OCI-LY1 (cell line): Measurements from ENCODE around the gene SYT9.

Experiments
- H2AFZ ChIP-seq: fragments of 200-600 bp; sonication (generic), shearing (Covaris generic); 2 replicates; pipeline ENCODE4 v1.6.0; 2014; ENCODE audit warnings: antibody characterized with exemption, mild to moderate bottlenecking, low read length
- H3F3A ChIP-seq: fragments of 200-600 bp; sonication (generic), shearing (Covaris generic); 2 replicates; pipeline ENCODE4 v1.6.0; 2014; ENCODE audit warnings: mild to moderate bottlenecking, antibody characterized with exemption, low read length, moderate library complexity; ENCODE audit not compliant: insufficient read depth
- H3K27ac ChIP-seq: fragments of 200-600 bp; sonication (generic); 2 replicates; pipeline ENCODE4 v1.5.1; 2014; ENCODE audit warnings: low read length, mixed run types, mild to moderate bottlenecking, low read depth; ENCODE audit not compliant: poor library complexity, severe bottlenecking
- H3K27me3 ChIP-seq: fragments of 200-600 bp; sonication (generic); 2 replicates; pipeline ENCODE4 v1.6.0; 2014; ENCODE audit warnings: antibody characterized with exemption, mild to moderate bottlenecking, low read length, moderate library complexity; ENCODE audit not compliant: insufficient read depth
- H3K36me3 ChIP-seq: fragments of 200-600 bp; sonication (generic); 2 replicates; pipeline ENCODE4 v1.6.1; 2014; ENCODE audit warnings: mild to moderate bottlenecking, antibody characterized with exemption, low read length, moderate library complexity, mixed read lengths; ENCODE audit not compliant: insufficient read depth
- H3K4me1 ChIP-seq: fragments of 200-600 bp; sonication (generic); 2 replicates; pipeline ENCODE4 v1.5.1; 2014; ENCODE audit warnings: mild to moderate bottlenecking, low read length, moderate library complexity; ENCODE audit not compliant: insufficient read depth, severe bottlenecking
- H3K4me2 ChIP-seq: fragments of 200-600 bp; sonication (generic), shearing (Covaris generic); 2 replicates; pipeline ENCODE4 v1.6.1; 2014; ENCODE audit warnings: low read length
- H3K4me3 ChIP-seq: fragments of 200-600 bp; sonication (generic); 2 replicates; pipeline ENCODE4 v1.5.1; 2014; ENCODE audit warnings: low read length, low read depth, mild to moderate bottlenecking, mixed read lengths; ENCODE audit not compliant: poor library complexity, severe bottlenecking
- H3K79me2 ChIP-seq: fragments of 200-600 bp; shearing (Covaris generic); 2 replicates; pipeline ENCODE4 v1.6.1; 2016; ENCODE audit warnings: mixed run types, low read length, mixed read lengths; ENCODE audit not compliant: insufficient read depth
- H3K9ac ChIP-seq: fragments of 200-600 bp; sonication (generic), shearing (Covaris generic); 2 replicates; pipeline ENCODE4 v1.6.1; 2014; ENCODE audit warnings: mild to moderate bottlenecking, low read length, mixed read lengths
- H3K9me2 ChIP-seq: fragments of 200-600 bp; sonication (generic), shearing (Covaris generic); 2 replicates; pipeline ENCODE4 v1.6.1; 2014; ENCODE audit warnings: low read depth, mild to moderate bottlenecking, low read length, mixed read lengths
- H3K9me3 ChIP-seq: fragments of 200-600 bp; shearing (Covaris generic); 2 replicates; pipeline ENCODE4 v1.6.1; 2014; ENCODE audit warnings: low read length, mixed read lengths
- H4K20me1 ChIP-seq: fragments of 200-600 bp; sonication (generic), shearing (Covaris generic); 2 replicates; pipeline ENCODE4 v1.6.0; 2016; ENCODE audit warnings: mild to moderate bottlenecking, low read length; ENCODE audit not compliant: insufficient read depth
- EZH2 ChIP-seq: fragments of 200-600 bp; sonication (generic), shearing (Covaris generic); IDR thresholded peaks from 2 replicates; pipeline ENCODE4 v1.8.0; 2017; ENCODE audit warnings: borderline replicate concordance, mixed run types, mild to moderate bottlenecking, antibody characterized with exemption, low read length, moderate library complexity, mixed read lengths
- TF ChIP-seq, protein P1 (sequence below): fragments of 200-600 bp; sonication (generic), shearing (Covaris generic); IDR thresholded peaks from 2 replicates; pipeline ENCODE4 v1.5.1; 2017; ENCODE audit warnings: mild to moderate bottlenecking, antibody characterized with exemption, low read length, moderate library complexity, mixed read lengths

The SYT9 gene

GRCh38 chr11:7417328-7417727, 165.6 kb downstream of the SYT9 start:
- H3K36me3 ChIP-seq = no peaks in the 10 kb centered on the region
- no peak overlapping the region for H3K9ac ChIP-seq
- TF ChIP-seq, protein P1, sequence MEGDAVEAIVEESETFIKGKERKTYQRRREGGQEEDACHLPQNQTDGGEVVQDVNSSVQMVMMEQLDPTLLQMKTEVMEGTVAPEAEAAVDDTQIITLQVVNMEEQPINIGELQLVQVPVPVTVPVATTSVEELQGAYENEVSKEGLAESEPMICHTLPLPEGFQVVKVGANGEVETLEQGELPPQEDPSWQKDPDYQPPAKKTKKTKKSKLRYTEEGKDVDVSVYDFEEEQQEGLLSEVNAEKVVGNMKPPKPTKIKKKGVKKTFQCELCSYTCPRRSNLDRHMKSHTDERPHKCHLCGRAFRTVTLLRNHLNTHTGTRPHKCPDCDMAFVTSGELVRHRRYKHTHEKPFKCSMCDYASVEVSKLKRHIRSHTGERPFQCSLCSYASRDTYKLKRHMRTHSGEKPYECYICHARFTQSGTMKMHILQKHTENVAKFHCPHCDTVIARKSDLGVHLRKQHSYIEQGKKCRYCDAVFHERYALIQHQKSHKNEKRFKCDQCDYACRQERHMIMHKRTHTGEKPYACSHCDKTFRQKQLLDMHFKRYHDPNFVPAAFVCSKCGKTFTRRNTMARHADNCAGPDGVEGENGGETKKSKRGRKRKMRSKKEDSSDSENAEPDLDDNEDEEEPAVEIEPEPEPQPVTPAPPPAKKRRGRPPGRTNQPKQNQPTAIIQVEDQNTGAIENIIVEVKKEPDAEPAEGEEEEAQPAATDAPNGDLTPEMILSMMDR = no peak
- no peak for TF ChIP-seq EZH2
- no peaks in the 10 kb centered on the region for H4K20me1 ChIP-seq
- H3K27ac ChIP-seq = no peak overlapping the region
- no peaks in the 10 kb centered on the region for H3K4me1 ChIP-seq
- no peak overlapping the region for H3K4me3 ChIP-seq
- H3K79me2 ChIP-seq = no peaks in the 10 kb centered on the region
- no peaks in the 10 kb centered on the region for H3K9me3 ChIP-seq
- no peaks in the 10 kb centered on the region for H3F3A ChIP-seq
- H3K27me3 ChIP-seq = 0 out of 2 replicates have a peak, but pooled peaks cover 3% of the 10 kb centered on the region
- no peak overlapping the region for H2AFZ ChIP-seq
- no peaks in the 10 kb centered on the region for H3K9me2 ChIP-seq
- H3K4me2 ChIP-seq = no peak overlapping the region

- Histone ChIP-seq H3K27ac (no peak overlapping the region), H3K9ac (no peak overlapping the region), H3K36me3 (no peaks in the 10 kb centered on the region), H2AFZ (no peak overlapping the region), H3K9me2 (no peaks in the 10 kb centered on the region), H3K4me3 (no peak overlapping the region), H3K4me2 (no peak overlapping the region), H3K27me3 (0 out of 2 replicates have a peak, but pooled peaks cover 3% of the 10 kb centered on the region), H4K20me1 (no peaks in the 10 kb centered on the region), H3F3A (no peaks in the 10 kb centered on the region), H3K4me1 (no peaks in the 10 kb centered on the region), H3K9me3 (no peaks in the 10 kb centered on the region), H3K79me2 (no peaks in the 10 kb centered on the region)
- no peak for TF ChIP-seq EZH2
- TF ChIP-seq, protein P1 = no peak
Observed at GRCh38 chr11:7418061-7418460, 166.4 kb downstream of the SYT9 start.

- H3K79me2 ChIP-seq = no peaks in the 10 kb centered on the region
- no peaks in the 10 kb centered on the region for H4K20me1 ChIP-seq
- H3K27ac ChIP-seq = no peak overlapping the region
- H3K36me3 ChIP-seq = no peaks in the 10 kb centered on the region
- H3K4me3 ChIP-seq = no peak overlapping the region
- H3K4me1 ChIP-seq = no peaks in the 10 kb centered on the region
- H3K9me3 ChIP-seq = no peaks in the 10 kb centered on the region
- H3F3A ChIP-seq = no peaks in the 10 kb centered on the region
- no peak overlapping the region for H3K9ac ChIP-seq
- TF ChIP-seq, protein P1 = no peak
- no peak for TF ChIP-seq EZH2
- no peaks in the 10 kb centered on the region for H3K9me2 ChIP-seq
- H2AFZ ChIP-seq = no peak overlapping the region
- H3K27me3 ChIP-seq = no peaks in the 10 kb centered on the region
- no peak overlapping the region for H3K4me2 ChIP-seq
Observed at GRCh38 chr11:7418906-7419305, 167.2 kb downstream of the SYT9 start.
